Muscle of leg (tissue), 16 donors: ENCODE results near the gene F10. TPM values are rescaled to one million over a fixed set of nuclear protein-coding genes. Genes with fewer than 3 reads are reported as not detected.

Experiments used
- DNase-seq: peaks from one replicate; pipeline ENCODE4 v3.0.0; 2013
- H3K27ac ChIP-seq: one replicate; pipeline ENCODE4 v1.5.1; 2013; ENCODE audit warnings: mild to moderate bottlenecking, low read length, control low read depth
- H3K27me3 ChIP-seq: one replicate; pipeline ENCODE4 v1.6.1; 2013; ENCODE audit warnings: low read length; ENCODE audit not compliant: control insufficient read depth, insufficient read depth
- H3K36me3 ChIP-seq: one replicate; pipeline ENCODE4 v1.6.1; 2013; ENCODE audit warnings: low read length; ENCODE audit not compliant: control insufficient read depth, insufficient read depth
- H3K4me1 ChIP-seq: one replicate; pipeline ENCODE4 v1.6.1; 2013; ENCODE audit warnings: low read length; ENCODE audit not compliant: control insufficient read depth, insufficient read depth
- H3K4me3 ChIP-seq: one replicate; pipeline ENCODE4 v1.5.1; 2013; ENCODE audit warnings: low read length, control low read depth
- H3K9me3 ChIP-seq: replicated peaks from 2 replicates; pipeline ENCODE4 v1.6.1; 2013; ENCODE audit warnings: low read depth, low read length; ENCODE audit not compliant: control insufficient read depth
- WGBS: methylation state at CpG from one replicate; pipeline ENCODE4 v1.1.5; 2013; ENCODE audit warnings: missing lambda C conversion rate; ENCODE audit not compliant: insufficient coverage; 5-methylcytosine and 5-hydroxymethylcytosine counted together
- long read RNA-seq, 11 donors: transcript quantifications; one replicate each; lab custom pipeline, GENCODE V29; 2026
- polyA plus RNA-seq, 8 donors: library from polyadenylated mRNA; unstranded; fragments of 120-200 nt; gene quantifications; one replicate each; pipeline versions ENCODE4 v1.2.1 to v1.2.3, GENCODE V29; 2013; ENCODE audit warnings: inconsistent platforms in 1 of 8, low replicate concordance in 1 of 8; ENCODE audit not compliant: insufficient read length in 8 of 8, insufficient read depth in 1 of 8
- total RNA-seq: library from RNA; stranded (reverse); fragments of 120-200 nt; gene quantifications from one replicate; pipeline ENCODE4 v1.2.4, GENCODE V29; 2013

The F10 gene
- total RNA-seq (41.0 TPM), polyA plus RNA-seq (10 to 100 TPM in 7 of 8 donors, 1 to 10 TPM in 1; 6.7 to 19.3 (median 13.7) TPM)
- long read RNA-seq, donor 1, partial matches to known transcripts: 0 of 2 reads
- long read RNA-seq, donor 1, other reads (novel, unspliced or antisense): 0 of 2 reads
- long read RNA-seq, donor 2, partial matches to known transcripts: 0 of 2 reads
- long read RNA-seq, donor 2, other reads (novel, unspliced or antisense): 0 of 2 reads
- long read RNA-seq, donor 3, partial matches to known transcripts: 0 of 2 reads
- long read RNA-seq, donor 3, other reads (novel, unspliced or antisense): 0 of 2 reads
- long read RNA-seq, donor 4, partial matches to known transcripts: 0 of 6 reads
- long read RNA-seq, donor 4, other reads (novel, unspliced or antisense): 0 of 6 reads
- long read RNA-seq, donor 5, partial matches to known transcripts: 10 of 15 reads
- long read RNA-seq, donor 5, other reads (novel, unspliced or antisense): 0 of 15 reads
- long read RNA-seq, donor 6, transcript F10-202 (8 exons, 1,517 nt): major isoform, 9 of 9 reads
- long read RNA-seq, donor 6, partial matches to known transcripts: 0 of 9 reads
- long read RNA-seq, donor 6, other reads (novel, unspliced or antisense): 0 of 9 reads
- long read RNA-seq, donor 7, partial matches to known transcripts: 10 of 16 reads
- long read RNA-seq, donor 7, other reads (novel, unspliced or antisense): 0 of 16 reads
- long read RNA-seq, donor 8, partial matches to known transcripts: 0 of 1 reads
- long read RNA-seq, donor 8, other reads (novel, unspliced or antisense): 0 of 1 reads
- long read RNA-seq, donor 9, partial matches to known transcripts: 0 of 1 reads
- long read RNA-seq, donor 9, other reads (novel, unspliced or antisense): 0 of 1 reads
- long read RNA-seq, donor 10, partial matches to known transcripts: 0 of 2 reads
- long read RNA-seq, donor 10, other reads (novel, unspliced or antisense): 0 of 2 reads
- long read RNA-seq, donor 11, partial matches to known transcripts: 0 of 4 reads
- long read RNA-seq, donor 11, other reads (novel, unspliced or antisense): 0 of 4 reads

- Histone ChIP-seq H3K27me3 (peaks cover 5% of the 10 kb centered on the region), H3K36me3 (no peaks in the 10 kb centered on the region), H3K27ac (peak within 1 kb of the TSS; percentile 79), H3K4me3 (peak within 1 kb of the TSS; percentile 7), H3K9me3 (no peaks in the 10 kb centered on the region), H3K4me1 (peaks cover 33% of the 10 kb centered on the region)
- WGBS: 24% methylated on average over 19 of the region's 23 CpGs
- DNase-seq: peak; percentile 85
Measured at GRCh38 chr13:113122550-113123225, at the start of gene F10. TSS of gene F10 (plus strand) at chr13:113122799. CDS start at chr13:113122856, 57 bp downstream.

- H3K9me3 ChIP-seq: no peaks in the 10 kb centered on the region
Measured at GRCh38 chr13:113073942-113074341, 48.7 kb upstream of the F10 start.

GRCh38 chr13:113074401-113074800 is 48.2 kb upstream of the F10 start:
- no peaks in the 10 kb centered on the region for H3K9me3 ChIP-seq
- DNase-seq: no peak
- H3K27ac ChIP-seq: no peak overlapping the region
- no peak overlapping the region for H3K4me3 ChIP-seq
- H3K27me3 ChIP-seq: no peaks in the 10 kb centered on the region
- peaks cover 26% of the 10 kb centered on the region for H3K36me3 ChIP-seq
- 83% methylated on average over 12 of the region's 18 CpGs for WGBS
- H3K4me1 ChIP-seq: peaks cover 22% of the 10 kb centered on the region

More at GRCh38 chr13:113073942-113074341, 48.7 kb upstream of the F10 start:
- peaks cover 18% of the 10 kb centered on the region for H3K4me1 ChIP-seq
- H3K36me3 ChIP-seq: peaks cover 26% of the 10 kb centered on the region
- no peak for DNase-seq
- H3K27ac ChIP-seq: no peak overlapping the region
- 87% methylated on average over 10 of the region's 11 CpGs for WGBS
- H3K27me3 ChIP-seq: no peaks in the 10 kb centered on the region
- H3K4me3 ChIP-seq: no peak overlapping the region

- WGBS: 93% methylated on average over 21 of the region's 22 CpGs
- Histone ChIP-seq H3K36me3 (peaks cover 23% of the 10 kb centered on the region), H3K27ac (no peak overlapping the region), H3K4me1 (peaks cover 25% of the 10 kb centered on the region), H3K27me3 (no peaks in the 10 kb centered on the region), H3K4me3 (no peak overlapping the region), H3K9me3 (no peaks in the 10 kb centered on the region)
- DNase-seq: no peak
Measured at GRCh38 chr13:113074876-113075275, 47.7 kb upstream of the F10 start.

- Histone ChIP-seq H3K4me3 (no peak overlapping the region), H3K27me3 (peaks cover 2% of the 10 kb centered on the region), H3K4me1 (peaks cover 33% of the 10 kb centered on the region), H3K36me3 (peaks cover 18% of the 10 kb centered on the region), H3K9me3 (no peaks in the 10 kb centered on the region), H3K27ac (no peak overlapping the region)
- WGBS: 97% methylated on average over 11 of the region's 17 CpGs
- no peak for DNase-seq
Measured at GRCh38 chr13:113075711-113076110, 46.9 kb upstream of the F10 start.

- peaks cover 18% of the 10 kb centered on the region for H3K36me3 ChIP-seq
- H3K27me3 ChIP-seq: peaks cover 2% of the 10 kb centered on the region
- 90% methylated on average over 38 of the region's 39 CpGs for WGBS
- H3K4me1 ChIP-seq: peaks cover 42% of the 10 kb centered on the region
- no peak overlapping the region for H3K4me3 ChIP-seq
- no peaks in the 10 kb centered on the region for H3K9me3 ChIP-seq
- DNase-seq: no peak
- H3K27ac ChIP-seq: no peak overlapping the region
Measured at GRCh38 chr13:113076681-113077401, 45.8 kb upstream of the F10 start.

DNA sequence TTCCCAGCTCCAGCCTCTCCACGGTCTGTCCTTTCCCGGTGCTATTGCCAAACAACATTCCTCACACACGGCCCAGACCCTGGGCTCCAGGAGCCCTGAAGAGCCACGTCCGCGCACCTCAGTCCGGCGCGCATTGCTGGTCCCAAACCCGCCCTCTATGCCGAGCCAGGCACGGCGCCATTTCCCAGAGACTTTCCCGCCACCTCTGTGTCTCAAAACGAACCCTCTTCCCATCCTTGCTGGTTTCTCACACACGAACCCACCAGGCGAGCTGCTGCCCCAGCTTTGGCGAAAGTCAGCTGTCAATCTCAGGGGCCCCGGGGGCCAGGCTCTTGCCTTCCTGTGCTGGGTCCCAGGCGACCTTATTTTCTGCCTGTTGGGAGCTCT is 45.0 kb upstream of the F10 start:
- Histone ChIP-seq H3K36me3 (peaks cover 19% of the 10 kb centered on the region), H3K9me3 (no peaks in the 10 kb centered on the region), H3K27ac (no peak overlapping the region), H3K4me1 (peaks cover 46% of the 10 kb centered on the region), H3K4me3 (no peak overlapping the region), H3K27me3 (peaks cover 2% of the 10 kb centered on the region)
- 86% methylated on average over 20 of the region's 20 CpGs for WGBS
- DNase-seq: no peak

- 85% methylated on average over 39 of the region's 42 CpGs for WGBS
Measured at GRCh38 chr13:113077953-113078901, 44.4 kb upstream of the F10 start.

More at GRCh38 chr13:113077953-113078901, 44.4 kb upstream of the F10 start:
- H3K27ac ChIP-seq: peak overlapping the region; percentile 0
- no peaks in the 10 kb centered on the region for H3K9me3 ChIP-seq
- H3K4me3 ChIP-seq: no peak overlapping the region
- no peak for DNase-seq
- peaks cover 52% of the 10 kb centered on the region for H3K4me1 ChIP-seq
- H3K36me3 ChIP-seq: peaks cover 22% of the 10 kb centered on the region
- H3K27me3 ChIP-seq: peaks cover 2% of the 10 kb centered on the region
